Eye (tissue), 1 donor: ENCODE results near the gene CHEK2.
A peak's percentile ranks its signal among the peaks of the same experiment; 100 is the strongest.
"Not testable (repeated sequence)": the region's sequence is repeated elsewhere in the genome, so short reads cannot be mapped to it uniquely, and the experiment has no call there.

ENCODE experiments used
- DNase-seq: peaks from one replicate; pipeline ENCODE4 v3.0.0-alpha.2; 2015

Gene CHEK2

GRCh38 chr22:28682966-28683365 lies 58.7 kb downstream of the CHEK2 start:
- not testable (repeated sequence) for DNase-seq

DNA sequence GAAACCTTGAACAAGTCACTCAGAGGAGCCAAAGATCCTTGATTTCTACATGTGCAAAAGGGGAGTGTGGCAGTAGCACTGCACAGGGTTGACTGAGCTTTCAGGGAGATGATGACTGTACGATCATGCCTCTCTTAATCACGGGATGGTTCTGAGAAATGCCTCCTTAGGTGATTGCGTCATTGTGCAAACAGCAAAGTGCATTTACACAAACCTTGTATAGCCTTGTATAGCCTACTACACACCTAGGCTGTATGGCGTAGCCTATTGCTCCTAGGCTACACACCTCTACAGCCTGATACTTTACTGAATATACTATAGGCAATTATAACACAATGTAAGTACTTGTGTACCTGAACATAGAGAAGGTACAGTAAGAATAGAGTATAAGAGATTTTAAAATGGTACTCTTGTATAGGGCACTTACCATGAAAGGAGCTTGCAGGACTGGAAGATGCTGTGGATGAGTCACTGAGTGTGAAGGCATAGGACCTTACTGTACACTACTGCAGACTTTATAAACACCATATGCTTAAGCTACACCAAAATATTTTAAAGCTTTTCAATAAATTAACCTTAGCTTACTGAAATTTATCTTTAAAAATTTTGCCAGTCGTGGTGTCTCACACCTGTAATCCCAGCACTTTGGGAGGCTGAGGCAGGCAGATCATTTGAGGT lies 60.7 kb downstream of the CHEK2 start:
- not testable (repeated sequence) for DNase-seq

GRCh38 chr22:28679611-28680287 lies 61.9 kb downstream of the CHEK2 start, which contains the start of gene TTC28:
TTC28 (minus strand) TSS chr22:28679840; CDS start chr22:28679723, 117 bp downstream.
- peak; percentile 96 for DNase-seq

GRCh38 chr22:28678778-28679610 lies 62.6 kb downstream of the CHEK2 start:
- peak; percentile 71 for DNase-seq

GRCh38 chr22:28678170-28678569 lies 63.5 kb downstream of the CHEK2 start:
- not testable (repeated sequence) for DNase-seq

DNA sequence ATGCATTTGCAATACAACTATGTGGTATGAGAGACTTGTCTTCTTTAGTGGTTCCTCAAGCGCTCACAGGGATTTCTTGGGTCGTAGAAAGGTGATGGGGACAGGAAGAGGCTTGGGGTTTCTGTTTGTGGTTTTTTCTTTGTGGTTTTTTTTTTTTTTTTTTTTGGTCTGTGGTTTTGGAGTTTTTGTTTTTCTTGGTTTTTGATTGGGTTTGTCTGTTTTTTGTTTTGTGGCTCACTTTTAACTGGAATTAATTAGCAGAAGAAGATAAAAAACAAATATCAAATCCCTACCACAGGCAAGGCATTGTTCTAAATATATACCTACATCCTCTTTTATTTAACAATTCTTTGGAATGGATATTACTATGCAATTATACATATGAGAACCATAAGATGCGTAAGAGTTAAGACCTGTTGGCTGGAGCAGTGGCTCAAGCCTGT lies 67.5 kb downstream of the CHEK2 start:
- DNase-seq: no peak

- DNase-seq: no peak
Measured at GRCh38 chr22:28670756-28671155, 70.9 kb downstream of the CHEK2 start.

- no peak for DNase-seq
Measured at GRCh38 chr22:28670161-28670560, 71.5 kb downstream of the CHEK2 start.

- DNase-seq: no peak
Measured at GRCh38 chr22:28669387-28669786, 72.2 kb downstream of the CHEK2 start.

DNA sequence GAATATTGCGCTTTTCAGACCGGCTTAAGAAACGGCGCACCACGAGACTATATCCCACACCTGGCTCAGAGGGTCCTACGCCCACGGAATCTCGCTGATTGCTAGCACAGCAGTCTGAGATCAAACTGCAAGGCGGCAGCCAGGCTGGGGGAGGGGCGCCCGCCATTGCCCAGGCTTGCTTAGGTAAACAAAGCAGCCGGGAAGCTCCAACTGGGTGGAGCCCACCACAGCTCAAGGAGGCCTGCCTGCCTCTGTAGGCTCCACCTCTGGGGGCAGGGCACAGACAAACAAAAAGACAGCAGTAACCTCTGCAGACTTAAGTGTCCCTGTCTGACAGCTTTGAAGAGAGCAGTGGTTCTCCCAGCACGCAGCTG lies 78.1 kb downstream of the CHEK2 start:
- DNase-seq: not testable (repeated sequence)

GRCh38 chr22:28658448-28658847 lies 83.2 kb downstream of the CHEK2 start:
- DNase-seq: no peak

DNA sequence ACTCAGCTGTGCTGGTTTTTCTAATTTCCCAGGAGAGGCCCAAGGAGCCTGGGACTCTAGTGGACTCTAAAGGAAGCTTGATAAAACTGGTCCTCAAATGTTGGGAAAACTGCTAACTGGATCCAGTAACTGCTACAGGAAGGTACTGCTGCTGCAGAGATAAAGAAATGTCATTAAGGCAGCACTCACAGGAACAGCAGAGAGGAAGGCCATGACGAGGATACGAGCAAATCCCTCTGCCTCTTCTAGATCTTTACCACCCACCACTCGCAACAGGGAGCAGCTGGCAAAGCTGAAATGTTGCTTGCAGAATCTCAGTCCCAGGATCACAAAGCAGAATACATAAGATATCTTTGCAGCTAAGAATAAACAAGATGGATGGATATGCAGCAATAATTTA lies 85.4 kb downstream of the CHEK2 start:
- no peak for DNase-seq

DNA sequence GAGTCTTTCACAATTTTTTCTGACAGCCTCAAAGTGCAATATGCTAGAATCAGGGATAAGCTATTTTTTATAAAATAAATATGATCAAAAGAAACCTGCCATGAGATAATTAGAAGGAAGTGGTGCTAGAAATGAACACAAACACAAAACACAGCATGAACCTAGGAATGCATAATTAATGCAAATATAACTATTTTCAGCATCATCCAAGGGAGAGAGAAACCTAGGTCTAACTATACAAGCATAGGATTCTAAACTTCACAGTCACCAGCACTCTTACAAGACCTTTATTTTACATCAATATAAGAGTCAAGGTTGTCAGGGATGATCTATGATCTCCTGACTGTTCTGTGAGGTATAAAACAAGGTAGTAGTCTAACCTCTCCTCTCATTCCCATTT lies 91.2 kb downstream of the CHEK2 start:
- no peak for DNase-seq

DNA sequence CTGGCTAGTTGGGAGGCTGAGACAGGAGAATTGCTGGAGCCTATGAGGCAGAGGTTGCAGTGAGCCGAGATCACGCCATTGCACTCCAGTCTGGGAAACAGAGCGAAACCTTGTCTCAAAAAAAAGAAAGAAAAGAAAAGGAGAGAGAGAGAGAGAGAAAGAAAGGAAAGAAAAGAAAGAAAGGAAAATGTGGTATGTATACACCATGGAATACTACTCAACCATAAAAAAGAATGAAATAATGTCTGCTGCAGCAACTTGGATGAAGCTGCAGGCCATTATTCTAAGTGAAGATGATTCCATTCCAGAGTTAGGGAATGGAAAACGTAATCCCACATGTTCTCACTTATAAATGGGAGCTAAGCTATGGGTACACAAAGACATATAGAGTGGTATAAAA lies 92.8 kb downstream of the CHEK2 start:
- DNase-seq: no peak

DNA sequence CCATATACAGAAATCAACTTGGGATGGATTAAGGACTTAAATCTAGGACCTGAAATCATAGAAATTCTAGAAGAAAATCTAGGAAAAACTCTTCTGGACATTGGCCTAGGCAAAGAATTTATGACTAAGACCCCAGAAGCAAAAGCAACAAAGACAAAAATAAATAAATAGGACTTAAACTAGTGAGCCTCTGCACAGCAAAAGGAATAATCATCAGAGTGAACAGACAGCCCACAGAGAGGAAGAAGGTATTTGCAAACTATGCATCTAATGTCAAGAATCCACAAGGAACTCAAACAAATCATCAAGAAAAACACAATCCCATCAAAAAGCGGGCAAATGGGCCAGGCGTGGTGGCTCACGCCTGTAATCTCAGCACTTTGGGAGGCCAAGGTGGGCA lies 94.4 kb downstream of the CHEK2 start:
- no peak for DNase-seq

DNA sequence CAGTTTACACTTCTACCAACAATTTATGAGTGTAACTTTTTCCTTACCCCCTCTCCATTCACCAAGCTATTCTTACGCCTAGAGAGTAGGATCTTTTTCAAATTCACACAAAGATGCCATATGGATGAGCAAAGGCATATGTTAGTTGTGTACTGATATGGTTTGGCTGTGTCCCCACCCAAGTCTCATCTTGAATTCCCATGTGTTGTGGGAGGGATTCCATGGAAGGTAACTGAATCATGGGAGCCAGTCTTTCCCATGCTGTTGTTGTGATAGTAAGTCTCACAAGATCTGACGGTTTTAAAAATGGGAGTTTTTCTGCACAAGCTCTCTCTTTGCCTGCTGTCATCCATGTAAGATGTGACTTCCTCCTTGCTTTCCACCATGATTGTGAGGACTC lies 102.3 kb downstream of the CHEK2 start:
- DNase-seq: no peak
